CD14-positive monocyte (primary cell): Measurements from ENCODE around the gene ELOVL6. TPM values are rescaled to one million over a fixed set of nuclear protein-coding genes. Genes with fewer than 3 reads are reported as not detected.
A peak's percentile ranks its signal among the peaks of the same experiment; 100 is the strongest.

Experiments
- DNase-seq, 3 donors: peaks; one replicate each; pipeline ENCODE4 v3.0.0-alpha.2; 2011 to 2022
- H2AFZ ChIP-seq: 2 replicates; pipeline ENCODE4 v1.6.0; 2012; ENCODE audit warnings: mild to moderate bottlenecking, low read depth, low read length, inconsistent platforms; ENCODE audit not compliant: insufficient read depth, poor library complexity, severe bottlenecking
- H3K27ac ChIP-seq, 2 donors: 1 replicate in 1 of 2; 2 replicates in 1 of 2; pipeline ENCODE4 v1.5.1; 2012 to 2013; ENCODE audit warnings: low read length in 2 of 2, control low read depth in 1 of 2, inconsistent platforms in 1 of 2, low read depth in 1 of 2, mild to moderate bottlenecking in 1 of 2
- H3K27me3 ChIP-seq, 2 donors: one replicate each; pipeline versions ENCODE4 v1.6.0 to v1.6.1; 2011 to 2013; ENCODE audit warnings: low read length in 2 of 2; ENCODE audit not compliant: control insufficient read depth in 2 of 2, insufficient read depth in 2 of 2
- H3K36me3 ChIP-seq, 2 donors: replicated peaks in 1 of 2; 1 replicate in 1 of 2; 2 replicates in 1 of 2; pipeline versions ENCODE4 v1.5.1 to v1.6.1; 2012 to 2013; ENCODE audit warnings: low read length in 2 of 2, control low read depth in 1 of 2, inconsistent platforms in 1 of 2, mild to moderate bottlenecking in 1 of 2; ENCODE audit not compliant: insufficient read depth in 2 of 2, control insufficient read depth in 1 of 2
- H3K4me1 ChIP-seq, 2 donors: 1 replicate in 1 of 2; 2 replicates in 1 of 2; pipeline versions ENCODE4 v1.5.1 to v1.6.1; 2012 to 2013; ENCODE audit warnings: low read length in 2 of 2, control low read depth in 1 of 2, inconsistent platforms in 1 of 2, mild to moderate bottlenecking in 1 of 2, moderate library complexity in 1 of 2; ENCODE audit not compliant: insufficient read depth in 2 of 2, control insufficient read depth in 1 of 2
- H3K4me2 ChIP-seq: replicated peaks from 2 replicates; pipeline ENCODE3; 2012; ENCODE audit warnings: low read length, moderate library complexity, mild to moderate bottlenecking; ENCODE audit not compliant: poor library complexity, severe bottlenecking; ENCODE audit errors: extremely low read depth
- H3K4me3 ChIP-seq, 3 experiments: fragments of 200-600 bp in 1 of 3; sonication (generic) in 1 of 3; replicated peaks in 1 of 3; 1 replicate in 2 of 3; 2 replicates in 1 of 3; pipeline ENCODE4 v1.5.1; 2011 to 2013; ENCODE audit warnings: low read length in 3 of 3, mild to moderate bottlenecking in 3 of 3, control low read depth in 2 of 3, low read depth in 2 of 3, inconsistent platforms in 1 of 3, moderate library complexity in 1 of 3
- H3K79me2 ChIP-seq: 2 replicates; pipeline ENCODE4 v1.6.0; 2012; ENCODE audit warnings: mild to moderate bottlenecking, control low read depth, inconsistent platforms, low read length, moderate library complexity; ENCODE audit not compliant: insufficient read depth
- H3K9ac ChIP-seq: 2 replicates; pipeline ENCODE4 v1.6.0; 2017; ENCODE audit warnings: low read length, mild to moderate bottlenecking; ENCODE audit not compliant: insufficient read depth, poor library complexity, severe bottlenecking
- H3K9me3 ChIP-seq, 2 donors: replicated peaks in 1 of 2; 1 replicate in 1 of 2; 2 replicates in 1 of 2; pipeline versions ENCODE4 v1.5.1 to v1.6.1; 2012 to 2013; ENCODE audit warnings: low read length in 2 of 2, control low read depth in 1 of 2; ENCODE audit not compliant: control insufficient read depth in 1 of 2, insufficient read depth in 1 of 2
- H4K20me1 ChIP-seq: 2 replicates; pipeline ENCODE4 v1.6.0; 2012; ENCODE audit warnings: mild to moderate bottlenecking, low read length, control low read depth, moderate library complexity; ENCODE audit not compliant: insufficient read depth
- H3K27ac Mint-ChIP-seq, 7 donors: one replicate each; pipeline ENCODE4 v1.8.0; 2020; ENCODE audit warnings: mild to moderate bottlenecking in 7 of 7, mixed read lengths in 7 of 7, moderate library complexity in 6 of 7, inconsistent platforms in 2 of 7
- H3K27me3 Mint-ChIP-seq, 3 donors: one replicate each; pipeline ENCODE4 v1.8.0; 2021 to 2022; ENCODE audit warnings: low read depth in 3 of 3, mild to moderate bottlenecking in 3 of 3, mixed read lengths in 3 of 3, moderate library complexity in 3 of 3, inconsistent platforms in 1 of 3
- H3K36me3 Mint-ChIP-seq, 2 donors: one replicate each; pipeline ENCODE4 v1.8.0; 2020; ENCODE audit warnings: mixed read lengths in 2 of 2, inconsistent platforms in 1 of 2, mild to moderate bottlenecking in 1 of 2
- H3K4me1 Mint-ChIP-seq: one replicate; pipeline ENCODE4 v1.8.0; 2020; ENCODE audit warnings: mild to moderate bottlenecking, mixed read lengths
- H3K4me3 Mint-ChIP-seq, 2 donors: one replicate each; pipeline ENCODE4 v1.8.0; 2020; ENCODE audit warnings: mild to moderate bottlenecking in 2 of 2, mixed read lengths in 2 of 2, moderate library complexity in 1 of 2
- H3K9me3 Mint-ChIP-seq, 7 donors: one replicate each; pipeline ENCODE4 v1.8.0; 2020 to 2022; ENCODE audit warnings: mixed read lengths in 7 of 7, mild to moderate bottlenecking in 6 of 7, moderate library complexity in 6 of 7, inconsistent platforms in 2 of 7
- CTCF ChIP-seq: fragments of 200-600 bp; IDR thresholded peaks from one replicate; pipeline ENCODE4 v1.8.0; 2022; ENCODE audit warnings: antibody characterized with exemption, mild to moderate bottlenecking
- WGBS: methylation state at CpG from one replicate; pipeline ENCODE4 v1.1.5; 2013; ENCODE audit warnings: missing lambda C conversion rate; ENCODE audit not compliant: insufficient coverage; 5-methylcytosine and 5-hydroxymethylcytosine counted together
- intact Hi-C, 2 donors: fragments of 100-400 bp; cut with micrococcal nuclease; formaldehyde crosslinking; loops; one replicate each; pipeline versions ENCODE4 v1.15.0 to v1.15.1; 2023
- polyA plus RNA-seq, 3 donors: library from polyadenylated mRNA; depleted of rRNA in 1 of 3; unstranded in 2 of 3; stranded (reverse) in 1 of 3; fragments of 300-500 nt in 2 of 3; fragments of >200 nt in 1 of 3; fragmentation: Illumina TruSeq in 2 of 3; gene quantifications; 1 replicate in 2 of 3; 2 replicates in 1 of 3; pipeline ENCODE4 v1.2.3, GENCODE V29; 2012 to 2021

The ELOVL6 gene
- polyA plus RNA-seq, 3 donors: 0.11 to 0.19 TPM; not detected in 1

GRCh38 chr4:110059556-110060191 is 138.7 kb downstream of the ELOVL6 start:
- peak overlapping the region; percentile 26 for H3K4me2 ChIP-seq
- Mint-ChIP-seq H3K27me3 (peaks cover 16 to 63% (median 21%) of the 10 kb centered on the region in 3 donors), H3K9me3 (no peaks in the 10 kb centered on the region), H3K4me3 (peak overlapping the region in 1 of 2 donors; percentile 23), H3K27ac (peak overlapping the region in 1 of 7 donors; percentile 38), H3K4me1 (peaks cover 18% of the 10 kb centered on the region), H3K36me3 (peaks cover 0 to 2% of the 10 kb centered on the region in 2 donors)
- DNase-seq: peak; percentile 6 to 34 (median 21)
- no peaks in the 10 kb centered on the region for H3K36me3 ChIP-seq
- H3K9ac ChIP-seq: no peak overlapping the region
- peak overlapping the region in 1 of 3 experiments; percentile 17 for H3K4me3 ChIP-seq
- peaks cover 46 to 70% of the 10 kb centered on the region in 2 donors for H3K27me3 ChIP-seq
- no peak for TF ChIP-seq CTCF
- H2AFZ ChIP-seq: no peak overlapping the region
- intact Hi-C loops: loop anchor here (10.0 kb wide), 2 partner anchors 135 to 145 kb away; partner anchors contain the start of gene ELOVL6 (in 1 of the 2)
- no CpG with 5 or more reads among the region's 3 CpGs for WGBS
- H3K27ac ChIP-seq: no peak overlapping the region
- peaks cover 16 to 17% of the 10 kb centered on the region in 2 donors for H3K4me1 ChIP-seq
- H4K20me1 ChIP-seq: no peaks in the 10 kb centered on the region
- H3K9me3 ChIP-seq: no peaks in the 10 kb centered on the region
- no peaks in the 10 kb centered on the region for H3K79me2 ChIP-seq

- no peak overlapping the region for H2AFZ ChIP-seq
- no peak for DNase-seq
- intact Hi-C loops: loop anchor here (10.0 kb wide), 2 partner anchors 136 to 146 kb away; partner anchors contain the start of gene ELOVL6 (in 1 of the 2)
- H3K27ac Mint-ChIP-seq: no peak overlapping the region
- H3K4me3 ChIP-seq: no peak overlapping the region
- no peaks in the 10 kb centered on the region for H3K36me3 ChIP-seq
- TF ChIP-seq CTCF: no peak
- no peaks in the 10 kb centered on the region for H3K9me3 Mint-ChIP-seq
- no CpG with 5 or more reads among the region's 1 CpG for WGBS
- H3K9ac ChIP-seq: no peak overlapping the region
- peaks cover 16 to 67% (median 22%) of the 10 kb centered on the region in 3 donors for H3K27me3 Mint-ChIP-seq
- H3K27ac ChIP-seq: no peak overlapping the region
- H3K36me3 Mint-ChIP-seq: peaks cover 0 to 2% of the 10 kb centered on the region in 2 donors
- no peak overlapping the region for H3K4me2 ChIP-seq
- H3K4me1 Mint-ChIP-seq: peaks cover 18% of the 10 kb centered on the region
- H3K79me2 ChIP-seq: no peaks in the 10 kb centered on the region
- peaks cover 16 to 17% of the 10 kb centered on the region in 2 donors for H3K4me1 ChIP-seq
- H4K20me1 ChIP-seq: no peaks in the 10 kb centered on the region
- peaks cover 47 to 70% of the 10 kb centered on the region in 2 donors for H3K27me3 ChIP-seq
- H3K4me3 Mint-ChIP-seq: no peak overlapping the region
- H3K9me3 ChIP-seq: no peaks in the 10 kb centered on the region
These were observed 139.7 kb downstream of the ELOVL6 start for GRCh38 chr4:110058677-110059076.
